ENCODE measurements around the gene TENM4.

Gene TENM4

DNA sequence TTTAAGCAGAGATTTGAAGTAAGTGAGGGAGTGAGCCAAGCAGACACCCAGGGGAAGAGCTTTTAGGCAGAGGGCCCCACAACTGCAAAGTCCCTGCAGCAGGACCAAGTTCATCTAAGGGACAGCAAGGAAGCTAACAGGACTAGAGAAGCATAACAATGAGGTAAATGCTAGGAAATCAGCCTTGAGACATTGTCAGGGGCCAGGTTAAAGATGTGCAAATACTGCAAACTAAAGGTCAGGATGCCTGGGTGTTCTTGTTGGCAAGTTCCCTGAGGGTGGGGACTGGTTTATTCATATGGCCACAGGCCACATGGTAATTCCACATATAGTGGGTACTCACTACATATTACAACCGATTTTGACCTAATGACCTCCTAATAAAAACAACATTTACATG is 467.0 kb downstream of the TENM4 start:
- TF ChIP-seq, protein P1, sequence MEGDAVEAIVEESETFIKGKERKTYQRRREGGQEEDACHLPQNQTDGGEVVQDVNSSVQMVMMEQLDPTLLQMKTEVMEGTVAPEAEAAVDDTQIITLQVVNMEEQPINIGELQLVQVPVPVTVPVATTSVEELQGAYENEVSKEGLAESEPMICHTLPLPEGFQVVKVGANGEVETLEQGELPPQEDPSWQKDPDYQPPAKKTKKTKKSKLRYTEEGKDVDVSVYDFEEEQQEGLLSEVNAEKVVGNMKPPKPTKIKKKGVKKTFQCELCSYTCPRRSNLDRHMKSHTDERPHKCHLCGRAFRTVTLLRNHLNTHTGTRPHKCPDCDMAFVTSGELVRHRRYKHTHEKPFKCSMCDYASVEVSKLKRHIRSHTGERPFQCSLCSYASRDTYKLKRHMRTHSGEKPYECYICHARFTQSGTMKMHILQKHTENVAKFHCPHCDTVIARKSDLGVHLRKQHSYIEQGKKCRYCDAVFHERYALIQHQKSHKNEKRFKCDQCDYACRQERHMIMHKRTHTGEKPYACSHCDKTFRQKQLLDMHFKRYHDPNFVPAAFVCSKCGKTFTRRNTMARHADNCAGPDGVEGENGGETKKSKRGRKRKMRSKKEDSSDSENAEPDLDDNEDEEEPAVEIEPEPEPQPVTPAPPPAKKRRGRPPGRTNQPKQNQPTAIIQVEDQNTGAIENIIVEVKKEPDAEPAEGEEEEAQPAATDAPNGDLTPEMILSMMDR (IDR thresholded peaks at IDR 0.05; ENCODE audit: low read depth, low read length, missing control alignments), result no peak

DNA sequence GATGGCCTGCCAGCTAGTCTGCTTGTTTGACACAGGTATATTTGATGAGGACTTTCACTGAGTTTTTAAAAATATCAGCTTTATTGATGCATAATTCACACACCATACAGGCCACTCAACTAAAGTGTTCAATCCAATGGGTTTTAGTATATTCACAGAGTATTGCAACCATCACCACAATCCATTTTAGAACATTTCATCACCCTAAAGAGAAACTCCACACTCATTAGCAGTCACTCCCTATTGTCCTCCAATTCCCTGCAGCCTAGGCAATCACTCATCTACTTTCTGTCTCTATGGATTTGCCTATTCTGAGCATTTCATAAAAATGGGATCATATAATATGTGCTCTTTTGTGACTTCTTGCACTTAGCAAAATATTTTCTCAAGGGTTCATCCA is 468.2 kb downstream of the TENM4 start:
- no peaks in the 10 kb centered on the region for H3K36me3 ChIP-seq (replicated peaks)
- H3K4me3 ChIP-seq (ENCODE audit: low read depth, low read length), result no peak overlapping the region
- TF ChIP-seq, protein P1 (IDR thresholded peaks at IDR 0.05; ENCODE audit: low read depth, low read length, missing control alignments), result no peak
- DNase-seq, result no peak
- H3K27ac ChIP-seq, result no peak overlapping the region
- in situ Hi-C loops (cut with HindIII; ENCODE audit: low pct_ligation_motif_present, low sequenced_read_pairs), result no loop called here
- no peaks in the 10 kb centered on the region for H3K27me3 ChIP-seq (replicated peaks)

More for the DNA sequence above, 467.0 kb downstream of the TENM4 start:
- H3K36me3 ChIP-seq (replicated peaks), result no peaks in the 10 kb centered on the region
- H3K4me3 ChIP-seq (ENCODE audit: low read depth, low read length), result no peak overlapping the region
- DNase-seq, result no peak
- in situ Hi-C loops (cut with HindIII; ENCODE audit: low pct_ligation_motif_present, low sequenced_read_pairs), result no loop called here
- no peaks in the 10 kb centered on the region for H3K27me3 ChIP-seq (replicated peaks)
- no peak overlapping the region for H3K27ac ChIP-seq

DNA sequence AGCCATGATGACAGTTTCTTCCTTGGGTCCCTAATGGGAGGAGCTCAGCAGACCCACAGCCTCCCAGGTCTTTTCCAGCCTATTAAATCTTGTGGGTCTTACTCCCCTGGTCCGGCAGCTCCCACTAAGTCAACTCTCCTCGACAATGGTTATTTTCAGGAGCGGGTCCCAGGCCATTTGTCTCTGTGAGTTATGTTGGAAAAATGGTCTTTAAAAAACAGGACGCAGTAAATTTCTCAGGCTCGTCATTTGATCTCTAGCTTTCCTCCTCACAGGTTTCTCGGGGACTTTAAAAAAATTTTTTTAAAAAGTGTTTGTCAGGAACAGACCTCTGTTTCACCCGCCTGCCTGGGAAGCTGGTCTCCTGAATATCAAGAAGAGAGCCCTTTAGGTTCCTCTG is 468.7 kb downstream of the TENM4 start:
- no peak overlapping the region for H3K4me3 ChIP-seq (ENCODE audit: low read depth, low read length)
- H3K27me3 ChIP-seq (replicated peaks), result no peaks in the 10 kb centered on the region
- TF ChIP-seq, protein P1 (IDR thresholded peaks at IDR 0.05; ENCODE audit: low read depth, low read length, missing control alignments), result no peak
- DNase-seq, result no peak
- H3K27ac ChIP-seq, result no peak overlapping the region
- in situ Hi-C loops (cut with HindIII; ENCODE audit: low pct_ligation_motif_present, low sequenced_read_pairs), result no loop called here
- H3K36me3 ChIP-seq (replicated peaks), result no peaks in the 10 kb centered on the region

DNA sequence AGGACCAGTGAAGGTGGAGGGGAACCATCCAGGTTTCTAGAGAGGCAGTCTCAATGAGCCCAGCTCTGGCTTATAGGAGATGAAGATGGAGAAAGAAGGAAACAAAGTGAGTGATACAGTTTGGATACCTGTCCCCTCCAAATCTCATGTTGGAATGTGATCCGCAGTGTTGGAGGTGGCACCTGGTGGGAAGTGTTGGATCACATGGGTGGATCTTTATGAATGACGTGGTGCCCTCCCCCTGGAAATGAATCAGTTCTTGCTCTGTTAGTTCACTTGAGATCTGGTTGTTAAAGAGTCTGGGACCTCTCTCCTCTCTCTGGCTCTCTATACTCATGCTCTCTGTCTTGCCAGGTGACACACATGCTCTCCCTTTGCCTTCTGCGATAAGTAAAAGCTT is 473.0 kb downstream of the TENM4 start:
- TF ChIP-seq, protein P1 (IDR thresholded peaks at IDR 0.05; ENCODE audit: low read depth, low read length, missing control alignments), result no peak
- DNase-seq, result no peak
- H3K4me3 ChIP-seq (ENCODE audit: low read depth, low read length), result no peak overlapping the region
- no peaks in the 10 kb centered on the region for H3K36me3 ChIP-seq (replicated peaks)
- in situ Hi-C loops (cut with HindIII; ENCODE audit: low pct_ligation_motif_present, low sequenced_read_pairs), result no loop called here
- no peaks in the 10 kb centered on the region for H3K27me3 ChIP-seq (replicated peaks)
- H3K27ac ChIP-seq, result no peak overlapping the region

DNA sequence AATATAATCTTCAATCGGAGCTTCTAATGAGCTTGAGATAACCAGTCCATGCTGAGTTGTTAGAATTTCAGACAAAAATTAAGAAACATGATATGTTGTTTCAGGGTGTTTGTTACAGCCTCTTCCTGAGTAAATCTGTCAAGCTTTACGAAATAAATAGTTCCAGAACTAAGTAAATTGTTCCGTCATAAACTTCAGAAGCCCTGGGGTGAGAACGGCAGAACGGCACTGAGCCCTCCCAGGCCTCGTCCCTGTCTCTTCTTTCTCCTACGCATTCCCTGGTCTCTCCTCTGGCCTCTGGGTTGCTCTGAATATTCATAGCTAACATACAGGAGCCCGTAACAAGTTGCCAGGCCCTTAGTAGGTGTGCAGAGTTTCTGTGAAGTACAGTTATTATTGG is 475.4 kb downstream of the TENM4 start:
- no peak overlapping the region for H3K27ac ChIP-seq
- in situ Hi-C loops (cut with HindIII; ENCODE audit: low pct_ligation_motif_present, low sequenced_read_pairs), result no loop called here
- H3K27me3 ChIP-seq (replicated peaks), result no peaks in the 10 kb centered on the region
- H3K4me3 ChIP-seq (ENCODE audit: low read depth, low read length), result no peak overlapping the region
- TF ChIP-seq, protein P1 (IDR thresholded peaks at IDR 0.05; ENCODE audit: low read depth, low read length, missing control alignments), result no peak
- H3K36me3 ChIP-seq (replicated peaks), result no peaks in the 10 kb centered on the region
- DNase-seq, result no peak

DNA sequence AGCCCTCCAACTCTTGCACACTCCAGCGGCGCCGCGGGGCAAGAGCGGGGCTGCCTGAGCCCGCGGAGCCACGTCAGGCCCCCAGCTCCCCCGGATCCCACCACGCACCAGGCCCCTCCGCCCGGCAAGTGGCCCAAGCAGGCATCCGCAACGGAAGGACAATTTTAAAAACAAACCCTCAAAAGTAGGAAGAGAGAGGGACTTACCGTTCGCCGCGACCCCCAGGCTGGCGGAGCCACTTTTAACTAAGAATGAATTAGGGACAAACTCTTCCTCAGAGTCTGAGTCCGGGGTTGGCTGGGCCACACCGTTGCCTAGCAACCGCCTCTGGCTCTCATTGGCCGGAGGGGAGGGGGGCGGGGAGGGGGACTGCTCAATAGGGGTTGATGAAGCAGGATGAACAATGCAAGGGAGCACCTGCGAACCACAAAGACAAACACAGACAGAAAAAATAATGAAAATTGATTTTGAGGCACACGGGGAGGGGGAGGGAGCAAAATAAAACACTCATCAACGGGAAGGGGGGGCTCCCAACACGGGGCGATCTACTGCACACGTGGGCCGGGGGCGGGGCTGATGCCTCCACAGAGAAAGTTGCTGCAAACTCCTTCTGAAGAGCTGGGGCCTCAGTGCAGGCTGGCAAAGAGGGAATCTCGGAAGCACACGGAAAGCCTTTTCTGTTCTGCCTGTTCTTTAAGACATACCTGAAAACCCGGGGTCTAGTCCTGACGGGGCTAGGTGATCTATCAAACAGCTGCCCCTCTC is 478.7 kb downstream of the TENM4 start:
- in situ Hi-C loops (cut with HindIII; ENCODE audit: low pct_ligation_motif_present, low sequenced_read_pairs), result no loop called here
- Histone ChIP-seq H3K27me3 (replicated peaks) (no peaks in the 10 kb centered on the region), H3K36me3 (replicated peaks) (no peaks in the 10 kb centered on the region), H3K4me3 (ENCODE audit: low read depth, low read length) (peak overlapping the region; percentile 46), H3K27ac (no peak overlapping the region)
- DNase-seq, result peak; percentile 18
- TF ChIP-seq, protein P1 (IDR thresholded peaks at IDR 0.05; ENCODE audit: low read depth, low read length, missing control alignments), result no peak

All from brain microvascular endothelial cell (primary cell).